AG09319 (cell line): Measurements from ENCODE around the gene WDCP.
"Not testable (repeated sequence)": the region's sequence is repeated elsewhere in the genome, so short reads cannot be mapped to it uniquely, and the experiment has no call there.

Experiments
- DNase-seq: peaks from one replicate; pipeline ENCODE4 v3.0.0-alpha.2; 2010; ENCODE audit warnings: low read depth; ENCODE audit errors: extremely low read depth
- TF ChIP-seq, protein P1 (sequence below): IDR thresholded peaks from 2 replicates; pipeline ENCODE4 v1.5.1; 2011; ENCODE audit warnings: low read depth, mild to moderate bottlenecking, inconsistent platforms, low read length, moderate library complexity

WDCP gene

DNA sequence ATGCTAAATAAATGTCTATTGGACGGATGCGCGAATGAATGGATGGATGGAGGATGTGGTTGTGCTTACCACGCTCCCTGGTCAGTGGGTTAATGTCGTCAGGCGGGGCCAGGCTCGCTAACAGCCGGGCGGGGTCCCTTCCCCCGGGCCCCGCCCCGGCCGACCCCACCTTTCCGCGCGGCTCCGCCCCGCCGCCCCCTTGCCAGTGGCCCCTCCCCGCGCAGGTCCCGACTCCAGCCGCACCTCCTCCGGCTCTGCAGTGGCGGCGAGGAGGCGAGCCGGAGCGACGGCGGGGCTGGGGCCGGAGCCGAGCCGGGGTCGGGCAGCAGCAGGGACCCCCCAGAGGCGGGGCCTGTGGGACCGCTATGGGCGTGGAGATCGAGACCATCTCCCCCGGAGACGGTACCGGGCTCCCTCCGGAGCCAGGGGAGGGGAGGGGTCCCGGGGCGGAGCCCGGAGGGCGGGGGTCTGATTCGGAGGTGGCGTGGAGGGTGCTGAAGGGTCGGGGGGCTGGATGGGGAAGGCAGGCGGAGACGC, 2.4 kb upstream of the WDCP start, which contains the start of gene FKBP1B:
Gene FKBP1B, plus strand, starts transcription at position 257 of the 537 bp plus-strand sequence. Its CDS starts 109 bp downstream, at position 366.
- DNase-seq: no peak
- TF ChIP-seq, protein P1, sequence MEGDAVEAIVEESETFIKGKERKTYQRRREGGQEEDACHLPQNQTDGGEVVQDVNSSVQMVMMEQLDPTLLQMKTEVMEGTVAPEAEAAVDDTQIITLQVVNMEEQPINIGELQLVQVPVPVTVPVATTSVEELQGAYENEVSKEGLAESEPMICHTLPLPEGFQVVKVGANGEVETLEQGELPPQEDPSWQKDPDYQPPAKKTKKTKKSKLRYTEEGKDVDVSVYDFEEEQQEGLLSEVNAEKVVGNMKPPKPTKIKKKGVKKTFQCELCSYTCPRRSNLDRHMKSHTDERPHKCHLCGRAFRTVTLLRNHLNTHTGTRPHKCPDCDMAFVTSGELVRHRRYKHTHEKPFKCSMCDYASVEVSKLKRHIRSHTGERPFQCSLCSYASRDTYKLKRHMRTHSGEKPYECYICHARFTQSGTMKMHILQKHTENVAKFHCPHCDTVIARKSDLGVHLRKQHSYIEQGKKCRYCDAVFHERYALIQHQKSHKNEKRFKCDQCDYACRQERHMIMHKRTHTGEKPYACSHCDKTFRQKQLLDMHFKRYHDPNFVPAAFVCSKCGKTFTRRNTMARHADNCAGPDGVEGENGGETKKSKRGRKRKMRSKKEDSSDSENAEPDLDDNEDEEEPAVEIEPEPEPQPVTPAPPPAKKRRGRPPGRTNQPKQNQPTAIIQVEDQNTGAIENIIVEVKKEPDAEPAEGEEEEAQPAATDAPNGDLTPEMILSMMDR: no peak

DNA sequence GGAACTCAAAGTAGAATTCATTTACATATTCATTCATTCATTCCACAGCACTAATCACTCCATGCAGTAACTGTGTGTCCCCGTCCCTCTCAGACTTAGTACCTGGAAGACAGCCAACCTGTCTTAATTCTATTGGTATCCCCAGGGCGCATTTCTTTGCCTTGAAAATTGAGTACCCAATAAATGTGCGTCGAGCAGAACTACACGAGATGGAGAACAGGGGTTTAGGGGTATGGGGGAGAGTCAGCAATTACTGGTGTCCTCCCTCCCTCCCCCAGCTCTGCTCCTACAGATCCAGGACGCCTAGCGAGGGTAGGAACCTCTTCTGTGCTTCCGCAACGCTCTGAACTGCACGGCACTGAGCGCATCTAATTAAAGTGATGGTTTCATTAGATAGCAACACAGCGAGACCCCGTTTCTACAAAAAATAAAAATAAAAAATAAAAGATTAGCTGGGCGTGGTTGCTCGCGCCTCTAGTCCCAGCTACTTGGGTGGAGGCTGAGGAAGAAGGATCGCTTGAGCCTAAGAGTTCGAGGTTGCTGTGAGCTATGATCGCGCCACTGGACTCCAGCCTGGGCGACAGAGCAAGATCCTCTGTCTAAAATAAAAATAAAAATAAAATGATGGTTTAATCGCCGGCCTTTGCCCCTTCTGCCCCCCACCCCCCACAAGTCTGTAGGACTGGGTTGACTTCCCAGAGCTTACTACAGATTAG, 1.7 kb upstream of the WDCP start:
- TF ChIP-seq, protein P1: no peak
- no peak for DNase-seq

DNA sequence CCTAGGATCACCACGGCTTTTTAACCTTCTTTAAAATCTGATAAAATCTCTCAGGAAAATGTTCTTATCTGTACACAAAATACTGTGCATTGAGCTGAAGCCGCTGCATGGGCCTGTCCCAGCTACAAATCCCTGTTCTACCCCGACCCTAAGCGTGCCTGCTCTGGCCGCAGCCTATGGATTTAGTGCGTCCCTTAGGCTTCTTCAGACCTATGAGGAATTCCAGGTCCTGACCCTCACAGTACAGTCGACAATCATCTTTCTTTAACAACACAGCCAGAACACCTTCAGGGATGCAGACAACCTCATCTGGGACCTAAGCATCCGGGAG, 477 bp upstream of the WDCP start:
- TF ChIP-seq, protein P1: no peak
- no peak for DNase-seq

DNA sequence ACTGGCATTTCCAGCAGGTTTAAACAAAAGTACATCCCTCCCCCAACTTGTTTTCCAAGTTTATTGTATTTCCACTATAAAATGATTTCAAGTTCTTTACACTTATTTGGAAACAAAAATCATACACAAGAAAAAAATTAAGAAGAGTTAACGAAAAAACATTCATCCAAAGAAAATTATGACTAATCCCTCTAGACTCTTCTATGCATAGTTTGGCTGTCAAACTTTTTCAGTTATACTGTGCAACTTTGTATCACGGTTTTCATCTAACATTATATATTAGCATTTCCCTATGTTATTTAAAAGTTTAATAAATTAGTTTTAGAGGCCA, 627 bp downstream of the WDCP start:
- TF ChIP-seq, protein P1: no peak
- no peak for DNase-seq

DNA sequence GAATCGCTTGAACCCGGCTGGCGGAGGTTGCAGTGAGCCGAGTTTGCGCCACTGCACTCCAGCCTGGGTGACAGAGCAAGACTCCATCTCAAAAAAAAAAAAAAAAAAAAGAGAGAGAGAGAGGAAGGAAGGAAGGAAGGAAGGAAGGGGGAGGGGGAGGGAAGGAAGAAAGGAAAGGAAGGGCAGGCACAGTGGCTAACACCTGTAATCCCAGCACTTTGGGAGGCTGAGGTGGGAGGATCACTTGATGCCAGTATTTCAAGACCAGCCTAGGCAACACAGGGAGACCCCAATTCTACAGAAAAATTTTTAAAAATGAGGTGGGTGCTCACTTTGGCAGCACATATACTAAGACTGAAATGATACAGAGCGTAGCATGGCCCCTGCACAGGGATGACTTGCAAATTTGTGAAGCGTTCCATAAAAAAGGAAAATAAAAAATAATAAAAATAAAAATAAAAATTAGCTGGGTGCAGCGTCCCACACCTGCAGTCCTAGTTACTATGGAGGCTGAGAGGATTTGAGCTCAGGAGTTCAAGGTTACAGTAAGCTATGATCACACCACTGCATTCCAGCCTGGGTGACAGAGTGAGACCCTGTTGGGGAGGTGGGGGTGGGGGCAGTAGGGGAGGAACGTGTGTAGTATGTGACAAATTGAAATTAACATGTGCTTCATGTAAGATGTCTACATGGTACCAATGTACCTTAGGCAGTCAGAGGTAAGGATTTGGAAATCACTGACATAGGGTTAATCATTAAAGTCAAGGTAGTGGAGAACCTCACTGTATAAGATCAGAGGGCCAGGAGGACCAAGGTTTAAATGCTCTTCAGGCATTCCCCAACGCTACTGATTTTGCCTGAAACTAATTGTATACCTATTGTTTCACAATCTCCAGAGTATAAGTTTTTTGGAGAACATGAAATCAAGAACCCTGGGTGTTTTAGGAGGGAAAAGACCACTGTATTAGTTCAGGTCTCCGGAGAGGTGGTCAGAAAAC, 1.4 kb downstream of the WDCP start:
- TF ChIP-seq, protein P1: no peak
- no peak for DNase-seq

DNA sequence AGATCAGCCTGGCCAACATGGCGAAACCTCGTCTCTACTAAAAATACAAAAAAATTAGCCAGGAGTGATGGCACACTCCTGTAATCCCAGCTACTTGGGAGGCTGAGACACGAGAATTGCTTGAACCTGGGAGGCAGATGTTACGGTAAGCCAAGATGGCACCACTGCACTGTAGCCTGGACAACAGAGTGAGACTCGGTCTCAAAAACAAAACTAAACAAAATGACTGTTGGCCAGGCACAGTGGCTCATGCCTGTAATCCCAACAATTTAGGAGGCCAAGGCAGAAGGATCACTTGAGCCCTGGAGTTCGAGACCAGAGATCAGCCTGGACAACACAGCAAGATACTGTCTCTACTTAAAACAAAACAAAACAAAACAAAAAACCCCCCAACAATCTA, 4.1 kb downstream of the WDCP start:
- DNase-seq: not testable (repeated sequence)

DNA sequence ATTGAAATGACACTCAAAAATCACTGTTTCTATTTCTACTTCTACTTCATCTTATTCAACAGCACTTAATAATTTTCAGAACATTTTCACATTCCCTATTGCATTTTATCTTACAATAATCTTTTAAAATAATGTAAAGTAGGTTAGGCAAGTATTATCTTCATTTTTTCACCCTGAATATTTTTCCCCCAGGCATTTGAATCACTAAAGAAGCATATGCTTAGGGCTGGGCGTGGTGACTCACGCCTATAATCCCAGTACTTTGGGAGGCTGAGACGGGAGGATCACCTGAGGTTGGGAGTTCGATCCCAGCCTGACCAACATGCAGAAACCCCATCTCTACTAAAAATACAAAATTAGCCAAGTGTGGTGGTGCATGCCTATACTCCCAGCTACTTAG, 6.7 kb downstream of the WDCP start:
- DNase-seq: no peak
- TF ChIP-seq, protein P1: no peak
